GM19455 (cell line): ENCODE data around the gene PIGW.

Experiments
- ATAC-seq: cut with Tn5 transposase; IDR thresholded peaks from one replicate; pipeline ENCODE4 v1.9.1; 2021; ENCODE audit not compliant: unreplicated experiment

PIGW gene, protein sequence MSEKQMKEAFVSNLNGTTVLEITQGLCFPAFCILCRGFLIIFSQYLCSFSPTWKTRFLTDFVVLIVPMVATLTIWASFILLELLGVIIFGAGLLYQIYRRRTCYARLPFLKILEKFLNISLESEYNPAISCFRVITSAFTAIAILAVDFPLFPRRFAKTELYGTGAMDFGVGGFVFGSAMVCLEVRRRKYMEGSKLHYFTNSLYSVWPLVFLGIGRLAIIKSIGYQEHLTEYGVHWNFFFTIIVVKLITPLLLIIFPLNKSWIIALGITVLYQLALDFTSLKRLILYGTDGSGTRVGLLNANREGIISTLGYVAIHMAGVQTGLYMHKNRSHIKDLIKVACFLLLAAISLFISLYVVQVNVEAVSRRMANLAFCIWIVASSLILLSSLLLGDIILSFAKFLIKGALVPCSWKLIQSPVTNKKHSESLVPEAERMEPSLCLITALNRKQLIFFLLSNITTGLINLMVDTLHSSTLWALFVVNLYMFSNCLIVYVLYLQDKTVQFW

DNA sequence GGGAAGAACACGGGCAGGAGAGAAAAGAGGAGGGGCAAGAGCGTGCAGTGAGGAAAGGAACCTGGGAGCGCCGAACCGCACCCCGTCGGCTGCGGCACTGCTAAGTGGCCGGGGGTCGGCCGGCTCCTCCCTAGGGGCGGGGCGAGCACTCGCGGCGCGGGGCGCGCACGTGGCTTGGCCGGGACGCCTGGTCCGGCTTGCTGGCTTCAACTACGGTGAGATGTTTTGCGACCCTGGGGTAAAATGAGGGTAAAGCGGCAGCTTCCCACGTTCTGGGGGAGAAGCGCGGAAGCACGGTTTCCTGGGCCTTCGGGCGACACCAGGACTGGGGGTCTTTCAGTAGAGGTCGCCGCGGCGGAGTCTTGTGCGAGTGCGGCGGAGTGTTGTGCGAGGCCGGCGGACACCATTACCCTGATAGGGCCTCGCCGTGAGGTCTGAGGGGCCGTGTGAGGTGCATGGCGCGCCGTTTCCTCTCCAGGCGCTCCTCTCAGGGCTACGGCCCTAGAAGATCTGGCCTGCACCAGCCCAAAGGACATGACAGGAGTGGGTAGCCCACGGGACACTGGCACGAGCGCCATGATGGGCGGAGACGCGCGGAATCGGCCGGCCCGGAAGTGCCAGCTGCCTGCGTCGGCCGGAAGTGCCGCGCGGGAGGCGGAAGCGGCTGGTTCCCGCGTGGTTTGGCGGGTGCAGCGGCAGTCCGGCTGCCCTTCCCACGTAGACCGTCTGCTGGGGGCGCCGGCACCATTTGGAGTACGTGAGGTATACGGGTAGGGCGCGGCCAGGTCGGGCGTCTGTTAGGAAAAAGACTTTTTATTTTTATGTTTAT is at the start of gene PIGW, which contains the start of gene MYO19:
Gene PIGW, plus strand, starts transcription at position 148 of the 829 bp plus-strand sequence. CDS start 2,115 bp downstream, outside the sequence.
Gene MYO19, minus strand, starts transcription at position 29 of the 829 bp plus-strand sequence. CDS start 2,330 bp downstream, outside the sequence.
- ATAC-seq: peak; percentile 67

DNA sequence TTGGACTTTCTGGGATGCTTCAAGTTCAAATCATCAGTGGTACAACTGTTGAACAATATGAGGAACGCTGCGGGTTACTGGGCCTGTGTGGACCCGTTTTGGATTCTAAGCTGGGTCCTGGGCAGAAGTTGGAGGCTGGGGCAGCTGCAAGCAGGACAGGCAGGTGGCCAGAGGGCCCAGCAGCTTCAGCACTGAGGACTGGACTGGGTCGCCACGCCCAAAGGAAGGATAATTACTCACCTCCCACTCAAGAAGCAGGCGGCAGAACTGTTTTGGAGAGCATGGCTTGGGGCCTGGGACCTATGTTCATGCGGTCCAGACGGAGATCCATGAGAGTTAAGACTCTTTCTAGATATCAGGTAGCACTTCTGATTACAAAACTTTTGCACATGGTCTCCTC is 49.8 kb upstream of the PIGW start:
- ATAC-seq: no peak

- no peak for ATAC-seq
Observed at GRCh38 chr17:36485805-36486203, 49.0 kb upstream of the PIGW start.

GRCh38 chr17:36486204-36487194 is 48.3 kb upstream of the PIGW start, which contains the start of gene ZNHIT3:
Gene ZNHIT3 (plus strand): TSS chr17:36486681. CDS start chr17:36486700, 19 bp downstream.
- ATAC-seq: peak; percentile 84

GRCh38 chr17:36493956-36494355 is 40.8 kb upstream of the PIGW start:
- ATAC-seq: no peak

DNA sequence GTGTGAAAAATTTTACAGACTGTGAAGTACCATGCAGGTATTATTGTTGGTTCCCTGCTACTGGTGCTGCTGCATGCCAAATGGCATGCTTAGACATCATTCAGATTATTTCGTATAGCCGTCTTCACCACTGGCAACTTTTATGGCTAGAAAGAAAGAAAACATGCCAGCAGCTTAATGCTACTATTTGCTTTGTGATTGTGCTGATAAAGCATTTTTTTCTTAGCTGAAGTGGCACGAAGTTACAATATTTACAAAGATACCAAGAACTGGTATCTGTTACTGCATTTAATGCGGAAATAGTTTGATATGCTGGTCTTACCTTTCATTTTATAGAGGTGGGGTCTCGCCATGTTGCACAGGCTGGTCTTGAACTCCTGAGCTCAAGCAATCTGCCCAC is 40.1 kb upstream of the PIGW start:
- no peak for ATAC-seq

DNA sequence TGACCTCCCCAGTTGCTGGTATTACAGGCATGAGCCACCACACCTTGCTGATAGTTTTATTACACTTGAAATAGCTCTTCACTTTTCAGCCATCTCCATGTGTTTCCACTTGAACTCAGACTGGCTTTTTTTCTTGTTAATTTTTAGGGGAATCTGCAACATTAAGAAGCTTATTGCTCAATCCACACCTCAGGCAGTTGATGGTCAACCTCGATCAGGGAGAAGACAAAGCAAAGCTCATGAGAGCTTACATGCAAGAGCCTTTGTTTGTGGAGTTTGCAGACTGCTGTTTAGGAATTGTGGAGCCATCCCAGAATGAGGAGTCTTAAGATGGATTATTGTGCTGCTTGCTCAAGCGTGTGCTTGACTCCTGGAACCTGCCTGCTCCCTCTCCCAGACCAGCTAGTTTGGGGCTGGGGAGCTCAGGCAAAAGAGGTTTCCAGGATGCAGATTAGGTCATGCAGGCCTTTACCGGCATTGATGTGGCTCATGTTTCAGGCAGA is 39.7 kb upstream of the PIGW start:
- no peak for ATAC-seq

DNA sequence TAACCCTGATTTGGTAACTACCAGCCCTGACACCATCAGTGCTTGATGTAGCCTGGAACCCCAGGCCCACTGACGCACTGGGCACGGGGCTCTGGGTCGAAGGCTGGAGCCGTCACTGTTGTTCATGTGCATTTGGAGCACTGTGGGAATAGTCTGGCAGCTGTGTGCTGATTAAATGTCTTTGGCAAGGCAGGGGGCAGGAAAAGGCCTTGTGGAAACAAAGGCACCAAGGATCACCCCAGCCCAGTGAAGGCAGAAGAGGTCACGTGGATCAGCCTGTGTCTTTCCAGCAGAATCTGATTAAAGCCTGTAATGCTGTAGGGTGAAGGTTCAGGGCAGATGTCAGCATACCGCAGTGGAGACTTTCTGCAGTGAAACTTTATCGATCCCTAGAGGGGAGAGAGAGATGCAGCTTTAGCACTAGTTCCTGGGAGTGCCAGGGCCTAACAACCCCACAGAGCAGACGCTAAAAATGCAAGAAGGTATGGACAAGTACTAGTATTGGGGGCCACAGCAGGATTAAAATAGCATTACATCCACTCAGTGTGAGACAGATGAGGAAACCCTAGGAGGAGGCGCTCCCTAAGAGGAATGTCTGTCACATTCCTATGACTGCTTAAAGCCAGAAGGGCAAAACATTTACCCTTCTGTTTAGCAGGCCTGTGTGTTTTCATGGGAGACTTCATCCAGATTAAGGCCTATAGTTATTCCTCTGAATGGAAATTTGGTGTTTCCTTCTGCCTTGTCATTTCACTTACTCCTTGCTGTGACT is 38.6 kb upstream of the PIGW start:
- no peak for ATAC-seq

GRCh38 chr17:36498155-36498554 is 36.6 kb upstream of the PIGW start:
- ATAC-seq: no peak

DNA sequence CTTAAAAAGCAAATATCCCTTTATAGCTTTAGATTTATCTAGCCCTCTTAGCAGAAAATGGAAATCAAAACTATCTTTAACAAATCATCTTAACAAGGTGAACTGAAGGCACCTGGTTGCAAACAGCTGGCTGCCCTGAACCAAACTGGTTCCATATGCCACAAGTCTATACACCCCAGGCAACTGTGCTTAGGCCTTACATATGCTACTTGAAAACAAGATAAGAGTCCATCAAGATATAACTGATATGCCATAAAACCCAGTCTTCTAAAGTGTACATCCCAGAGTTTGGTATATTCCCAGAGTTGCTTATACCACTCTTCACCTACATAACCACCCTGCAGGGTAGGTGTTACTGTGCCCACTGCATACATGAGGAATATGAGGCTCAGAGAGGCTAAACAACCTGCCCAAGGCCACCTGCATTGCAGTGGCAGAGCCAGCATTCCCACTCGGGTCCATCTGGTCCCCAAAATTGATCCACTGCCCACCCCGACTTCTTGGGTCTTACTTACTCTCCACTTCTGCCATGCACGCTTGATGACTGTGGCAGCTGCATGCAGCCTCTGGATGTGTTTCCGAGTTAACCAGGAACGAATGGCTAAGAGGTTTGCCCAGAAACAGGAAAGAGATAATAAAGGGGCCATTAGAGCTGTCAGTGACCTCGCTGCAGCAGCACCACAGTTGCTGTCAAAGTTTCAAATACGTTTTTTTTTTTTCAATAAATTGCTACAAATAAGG is 36.1 kb upstream of the PIGW start:
- ATAC-seq: no peak

- ATAC-seq: no peak
Observed at GRCh38 chr17:36500745-36501225, 34.0 kb upstream of the PIGW start.

DNA sequence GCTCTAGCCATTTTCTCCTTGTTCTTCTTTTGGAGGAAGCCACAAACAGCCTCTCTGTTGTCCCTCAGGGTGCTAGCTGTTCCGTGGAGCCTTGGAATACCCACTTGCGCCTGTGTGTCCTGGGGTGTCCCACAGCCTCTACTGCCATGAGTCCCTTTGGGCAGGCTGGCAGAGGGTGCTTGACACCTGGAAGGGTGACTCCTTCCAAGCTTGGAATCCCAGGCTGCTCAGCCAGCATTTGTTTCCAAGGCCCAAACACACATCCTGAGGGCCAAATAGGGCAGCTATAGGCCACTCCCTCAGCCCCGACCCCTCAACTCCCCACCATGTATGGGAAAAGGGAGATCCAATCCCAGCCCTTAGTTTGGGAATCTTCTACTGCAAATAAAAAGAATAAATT is 33.4 kb upstream of the PIGW start:
- ATAC-seq: no peak

DNA sequence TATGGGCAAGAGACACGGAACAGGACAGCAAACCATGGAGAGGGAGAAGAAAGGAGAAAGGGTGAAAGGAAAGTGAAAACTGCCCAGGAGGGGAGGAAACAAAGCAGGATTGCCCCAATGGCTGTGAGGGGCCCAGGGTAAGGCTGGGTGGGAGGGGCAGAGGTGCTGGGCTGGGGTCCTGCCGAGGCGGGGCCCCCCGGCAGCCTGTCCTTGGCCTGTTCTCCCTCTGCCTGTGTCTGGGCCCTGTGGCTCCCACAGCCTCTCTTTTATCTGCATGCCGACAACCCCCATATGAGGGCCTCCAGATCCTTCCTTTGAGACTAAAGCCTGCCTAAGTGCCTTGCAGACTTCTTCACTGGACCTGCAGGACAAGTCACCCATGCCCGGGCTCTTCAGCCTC is 32.8 kb upstream of the PIGW start:
- ATAC-seq: no peak

DNA sequence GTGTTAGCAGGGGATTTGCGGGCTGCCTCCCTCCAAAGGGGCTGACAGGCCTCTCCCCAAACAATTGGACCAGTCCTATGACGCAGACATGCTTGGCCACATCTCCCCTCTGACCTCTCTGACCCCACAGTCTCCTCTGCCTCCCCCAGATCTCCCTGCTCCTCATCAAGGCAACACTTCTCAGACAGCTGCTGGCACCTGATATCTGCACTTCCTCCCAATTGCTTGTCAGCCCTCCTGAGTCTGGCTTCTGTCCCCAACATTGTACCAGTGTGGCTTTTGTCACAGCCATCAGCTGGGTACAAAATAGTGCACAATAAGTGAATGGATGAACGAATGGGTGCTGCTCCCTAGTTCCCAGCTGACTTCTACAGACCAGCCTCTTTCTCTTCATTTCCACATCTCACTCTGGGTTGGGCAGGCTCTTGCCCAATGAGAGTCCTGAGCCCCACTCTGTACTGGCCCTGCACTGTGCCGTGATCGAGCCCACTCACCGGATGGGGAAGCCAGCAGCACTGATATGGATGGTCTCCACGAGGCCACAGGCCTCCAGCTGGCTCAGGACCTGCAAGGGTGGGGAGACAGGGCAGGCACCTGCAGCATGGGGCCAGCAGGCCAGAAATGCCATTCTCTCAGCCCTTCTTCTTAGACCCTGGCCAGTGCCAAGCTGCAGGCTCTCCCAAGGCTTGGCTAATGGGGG is 31.2 kb upstream of the PIGW start:
- no peak for ATAC-seq

- no peak for ATAC-seq
Observed at GRCh38 chr17:36504156-36504545, 30.6 kb upstream of the PIGW start.

DNA sequence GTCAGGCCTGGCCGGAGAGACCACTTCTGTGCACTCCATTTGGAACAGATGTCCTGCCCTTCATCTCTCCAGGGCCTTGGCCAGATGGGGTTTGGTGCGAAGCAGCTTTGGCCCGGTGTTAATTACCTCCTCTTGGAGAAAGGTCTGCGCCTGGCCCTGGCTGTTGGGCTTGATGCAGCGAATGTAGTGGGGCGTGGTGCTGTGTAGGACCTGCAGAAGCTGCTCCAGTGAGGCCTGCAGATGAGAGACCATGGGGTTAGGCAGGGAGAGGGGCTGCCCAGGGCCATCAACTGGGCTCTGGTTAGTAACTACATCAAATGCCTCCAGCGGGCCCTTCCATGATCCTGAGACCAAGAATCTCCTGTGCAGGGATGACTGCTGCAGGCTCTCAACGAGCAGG is 29.6 kb upstream of the PIGW start:
- no peak for ATAC-seq

- ATAC-seq: no peak
Observed at GRCh38 chr17:36506249-36506826, 28.4 kb upstream of the PIGW start.

GRCh38 chr17:36506831-36507230 is 28.0 kb upstream of the PIGW start:
- ATAC-seq: no peak
